HepG2 (cell line): Measurements from ENCODE around the gene SEC31A. TPM values are rescaled to one million over a fixed set of nuclear protein-coding genes. Genes with fewer than 3 reads are reported as not detected.

Experiments used
- CENPT ChIP-seq: sonication (generic); formaldehyde crosslinking; IDR thresholded peaks from 2 replicates; pipeline ENCODE4 v1.8.0; 2022; ENCODE audit warnings: low read depth, mild to moderate bottlenecking, moderate library complexity, missing genetic modification reagents
- CTCF ChIP-seq: sonication (generic); formaldehyde crosslinking; IDR thresholded peaks from 2 replicates; pipeline ENCODE4 v1.5.0; 2020; ENCODE audit warnings: mild to moderate bottlenecking, missing genetic modification reagents, moderate library complexity
- ETS1 ChIP-seq: sonication (generic); formaldehyde crosslinking; IDR thresholded peaks from 2 replicates; pipeline ENCODE4 v1.4.0; 2020; ENCODE audit warnings: missing genetic modification reagents
- PTBP1 ChIP-seq: fragments of 200-400 bp; formaldehyde crosslinking; IDR thresholded peaks from 2 replicates; pipeline ENCODE4 v1.6.1; 2018; ENCODE audit warnings: low read length, low read depth; ENCODE audit not compliant: poor library complexity, severe bottlenecking
- RNF2 ChIP-seq: fragments of 450-650 bp; conservative IDR thresholded peaks from 2 replicates; pipeline ENCODE4 v1.6.1; 2016; ENCODE audit warnings: low read depth
- SMAD1 ChIP-seq: sonication (generic); formaldehyde crosslinking; IDR thresholded peaks from 2 replicates; pipeline ENCODE4 v1.4.0; 2020; ENCODE audit warnings: missing genetic modification reagents, low read depth, mild to moderate bottlenecking, borderline replicate concordance
- SP140L ChIP-seq: sonication (generic); formaldehyde crosslinking; IDR thresholded peaks from 2 replicates; pipeline ENCODE4 v1.4.0; 2020; ENCODE audit warnings: missing genetic modification reagents, borderline replicate concordance
- TFDP1 ChIP-seq: IDR thresholded peaks from 2 replicates; pipeline ENCODE4 v1.6.1; 2016; ENCODE audit warnings: missing compliant biosample characterization, missing genetic modification reagents, borderline replicate concordance
- USF2 ChIP-seq, 2 experiments: sonication (generic) in 1 of 2; formaldehyde crosslinking in 1 of 2; IDR thresholded peaks; 2 replicates each; pipeline versions ENCODE4 v1.5.1 to v1.6.1; 2011 to 2020; ENCODE audit warnings: borderline replicate concordance in 1 of 2, low read depth in 1 of 2, low read length in 1 of 2, mild to moderate bottlenecking in 1 of 2, missing genetic modification reagents in 1 of 2, moderate library complexity in 1 of 2
- XRCC5 ChIP-seq: fragments of 200-400 bp; formaldehyde crosslinking; optimal IDR thresholded peaks from 2 replicates; pipeline ENCODE3; 2017; ENCODE audit warnings: mild to moderate bottlenecking, low read length
- YEATS4 ChIP-seq: sonication (generic); formaldehyde crosslinking; IDR thresholded peaks from 2 replicates; pipeline ENCODE4 v1.4.0; 2020; ENCODE audit warnings: missing genetic modification reagents, borderline replicate concordance
- ZFP36L1 ChIP-seq: sonication (generic); formaldehyde crosslinking; IDR thresholded peaks from 2 replicates; pipeline ENCODE4 v1.8.0; 2022; ENCODE audit warnings: mild to moderate bottlenecking, missing genetic modification reagents, moderate library complexity
- ZKSCAN8 ChIP-seq: IDR thresholded peaks from 2 replicates; pipeline ENCODE4 v1.6.1; 2016; ENCODE audit warnings: borderline replicate concordance, missing genetic modification reagents, missing compliant biosample characterization
- ZNF253 ChIP-seq: sonication (generic); formaldehyde crosslinking; IDR thresholded peaks from 2 replicates; pipeline ENCODE4 v1.8.0; 2022; ENCODE audit warnings: mild to moderate bottlenecking, missing genetic modification reagents, borderline replicate concordance
- ZNF260 ChIP-seq: sonication (generic); formaldehyde crosslinking; IDR thresholded peaks from 2 replicates; pipeline ENCODE4 v1.4.0; 2020; ENCODE audit warnings: missing genetic modification reagents, low read depth, mild to moderate bottlenecking, borderline replicate concordance
- ZNF263 ChIP-seq: sonication (generic); formaldehyde crosslinking; IDR thresholded peaks from 2 replicates; pipeline ENCODE4 v1.4.0; 2020; ENCODE audit warnings: missing genetic modification reagents
- ZNF30 ChIP-seq: sonication (generic); formaldehyde crosslinking; IDR thresholded peaks from 2 replicates; pipeline ENCODE4 v1.5.0; 2020; ENCODE audit warnings: mild to moderate bottlenecking, missing genetic modification reagents
- ZNF44 ChIP-seq: sonication (generic); formaldehyde crosslinking; IDR thresholded peaks from 2 replicates; pipeline ENCODE4 v1.5.1; 2020; ENCODE audit warnings: mild to moderate bottlenecking, missing genetic modification reagents
- ZNF691 ChIP-seq: sonication (generic); formaldehyde crosslinking; IDR thresholded peaks from 2 replicates; pipeline ENCODE4 v1.4.0; 2020; ENCODE audit warnings: missing genetic modification reagents, low read depth, mild to moderate bottlenecking, borderline replicate concordance
- ZNF776 ChIP-seq: sonication (generic); formaldehyde crosslinking; IDR thresholded peaks from 2 replicates; pipeline ENCODE4 v1.4.0; 2020; ENCODE audit warnings: mild to moderate bottlenecking, missing genetic modification reagents
- ZSCAN29 ChIP-seq: sonication (generic); formaldehyde crosslinking; conservative IDR thresholded peaks from 2 replicates; pipeline ENCODE4 v1.4.0; 2020; ENCODE audit warnings: mild to moderate bottlenecking, missing genetic modification reagents
- polyA plus RNA-seq, 8 experiments: library from polyadenylated mRNA; depleted of rRNA in 3 of 8; stranded (reverse) in 7 of 8; unstranded in 1 of 8; fragments of >200 nt; fragmentation: Illumina TruSeq in 4 of 8; extraction: Trizol in 4 of 8; gene quantifications; 2 replicates each; pipeline versions ENCODE4 v1.2.1 to v1.2.3, GENCODE V29; 2011 to 2016; ENCODE audit warnings: low read depth in 4 of 8, missing spikeins in 1 of 8, mixed read lengths in 1 of 8; ENCODE audit not compliant: insufficient read depth in 1 of 8
- total RNA-seq, 5 experiments: library from RNA; depleted of rRNA; stranded (reverse); fragments of >200 nt; fragmentation: Illumina TruSeq; extraction: Trizol; gene quantifications; 2 replicates each; pipeline ENCODE4 v1.2.3, GENCODE V29; 2016; ENCODE audit warnings: low read depth in 1 of 5

Gene SEC31A
- total and polyA plus RNA-seq, 2 of the 13 experiments (the other 11 are each of a cell fraction or from before 2014, with no cell fraction given), result 231 to 435 TPM

GRCh38 chr4:82900411-82901182 is 9.6 kb upstream of the SEC31A start, which contains the start of gene THAP9 (continued):
- TF ChIP-seq XRCC5, result no peak
- TF ChIP-seq SMAD1 (CRISPR knock-in tag), result 0 out of 2 replicates have a peak, but pooled peaks have one; percentile 61
- no peak; the same call in none of the 2 replicates for TF ChIP-seq ZNF263
- peak; percentile 12; the same call in 1 of the 2 replicates for TF ChIP-seq CTCF
- TF ChIP-seq ZNF44 (CRISPR knock-in tag), result no peak; the same call in 1 of the 2 replicates
- TF ChIP-seq ZNF776 (CRISPR knock-in tag), result no peak; the same call in 1 of the 2 replicates
- TF ChIP-seq ETS1, result 0 out of 2 replicates have a peak, but pooled peaks have one; percentile 40
- TF ChIP-seq ZNF260, result no peak
- TF ChIP-seq YEATS4, result peak; percentile 98
- TF ChIP-seq TFDP1, result peak; percentile 67
- no peak for TF ChIP-seq USF2 (IDR thresholded peaks at IDR 0.05; ENCODE audit: low read depth, low read length)
- TF ChIP-seq USF2 (CRISPR knock-in tag; IDR thresholded peaks at IDR 0.05; ENCODE audit: borderline replicate concordance), result no peak
- 0 out of 2 replicates have a peak, but pooled peaks have one; percentile 79 for TF ChIP-seq CENPT (CRISPR knock-in tag)
- no peak for TF ChIP-seq ZNF253 (CRISPR knock-in tag)
- TF ChIP-seq ZKSCAN8 (CRISPR knock-in tag), result peak; percentile 75; the same call in 1 of the 2 replicates
- TF ChIP-seq PTBP1, result no peak
- no peak for TF ChIP-seq SP140L (CRISPR knock-in tag)
- TF ChIP-seq RNF2, result peak; percentile 31; the same call in 1 of the 2 replicates
- TF ChIP-seq ZNF691, result peak; percentile 10; the same call in 1 of the 2 replicates
- TF ChIP-seq ZNF30, result 0 out of 2 replicates have a peak, but pooled peaks have one; percentile 33
- peak; percentile 98 for TF ChIP-seq ZSCAN29
- peak; percentile 86; the same call in 1 of the 2 replicates for TF ChIP-seq ZFP36L1
